ENCODE results near the gene LPIN1.

- TF ChIP-seq CTCF (conservative IDR thresholded peaks at IDR 0.05) (no peak), ZFX (IDR thresholded peaks at IDR 0.05) (no peak)
These were observed 115.6 kb downstream of the LPIN1 start for GRCh38 chr2:11862049-11862448.
